Midbrain (tissue), 1 donor: ENCODE data around the gene SLC12A8.

Experiments
- DNase-seq: peaks from one replicate; lab custom pipeline; 2025; lab: John Stamatoyannopoulos, UW

Gene SLC12A8

GRCh38 chr3:125213946-125214542 is 1.5 kb upstream of the SLC12A8 start:
- DNase-seq: no peak

- DNase-seq: no peak
Measured at GRCh38 chr3:125213364-125213755, 812 bp upstream of the SLC12A8 start.

- DNase-seq: no peak
Measured at GRCh38 chr3:125212091-125212508, 448 bp downstream of the SLC12A8 start.

GRCh38 chr3:125211523-125212090 is 941 bp downstream of the SLC12A8 start:
- DNase-seq: no peak

GRCh38 chr3:125207949-125208568 is 4.5 kb downstream of the SLC12A8 start:
- no peak for DNase-seq

GRCh38 chr3:125207507-125207906 is 5.0 kb downstream of the SLC12A8 start:
- DNase-seq: no peak

- no peak for DNase-seq
Measured at GRCh38 chr3:125206934-125207333, 5.6 kb downstream of the SLC12A8 start.

- no peak for DNase-seq
Measured at GRCh38 chr3:125203731-125204130, 8.8 kb downstream of the SLC12A8 start.

- DNase-seq: no peak
Measured at GRCh38 chr3:125202197-125202596, 10.4 kb downstream of the SLC12A8 start.

- DNase-seq: no peak
Measured at GRCh38 chr3:125200731-125201139, 11.8 kb downstream of the SLC12A8 start.

- no peak for DNase-seq
Measured at GRCh38 chr3:125194849-125195601, 17.5 kb downstream of the SLC12A8 start.

GRCh38 chr3:125194061-125194848 is 18.3 kb downstream of the SLC12A8 start:
- DNase-seq: no peak

GRCh38 chr3:125192190-125193035 is 20.1 kb downstream of the SLC12A8 start:
- DNase-seq: no peak

- DNase-seq: no peak
Measured at GRCh38 chr3:125191730-125192129, 20.8 kb downstream of the SLC12A8 start.

- no peak for DNase-seq
Measured at GRCh38 chr3:125191256-125191655, 21.3 kb downstream of the SLC12A8 start.

GRCh38 chr3:125190786-125191185 is 21.8 kb downstream of the SLC12A8 start:
- no peak for DNase-seq

GRCh38 chr3:125189378-125190165 is 23.0 kb downstream of the SLC12A8 start:
- no peak for DNase-seq

- no peak for DNase-seq
Measured at GRCh38 chr3:125188955-125189354, 23.6 kb downstream of the SLC12A8 start.

GRCh38 chr3:125187599-125187910 is 25.0 kb downstream of the SLC12A8 start:
- no peak for DNase-seq

- DNase-seq: no peak
Measured at GRCh38 chr3:125186800-125187598, 25.5 kb downstream of the SLC12A8 start.
